Lung (tissue), 12 donors: ENCODE data around the gene CD248. TPM values are rescaled to one million over a fixed set of nuclear protein-coding genes. Genes with fewer than 3 reads are reported as not detected.

Experiments
- ATAC-seq: fragments of 200-7000 bp; cut with Tn5 transposase; one replicate; pipeline ENCODE4 v1.9.1; 2020; ENCODE audit warnings: moderate number of reproducible peaks; ENCODE audit not compliant: insufficient read depth, low FRiP score
- DNase-seq, 3 donors: peaks; one replicate each; pipeline ENCODE4 v3.0.0-alpha.2; 2013 to 2017
- H3K27ac ChIP-seq, 2 donors: one replicate each; pipeline ENCODE4 v1.5.1; 2013; ENCODE audit warnings: mild to moderate bottlenecking in 2 of 2, moderate library complexity in 2 of 2, control low read depth in 1 of 2, inconsistent platforms in 1 of 2, low read depth in 1 of 2, low read length in 1 of 2
- H3K27me3 ChIP-seq, 3 donors: one replicate each; pipeline ENCODE4 v1.5.1; 2013; ENCODE audit warnings: low read length in 2 of 3; ENCODE audit not compliant: control insufficient read depth in 3 of 3, insufficient read depth in 3 of 3
- H3K36me3 ChIP-seq, 4 donors: one replicate each; pipeline ENCODE4 v1.5.1; 2013; ENCODE audit warnings: low read length in 4 of 4, mild to moderate bottlenecking in 1 of 4, moderate library complexity in 1 of 4; ENCODE audit not compliant: control insufficient read depth in 4 of 4, insufficient read depth in 4 of 4
- H3K4me1 ChIP-seq, 5 donors: one replicate each; pipeline ENCODE4 v1.5.1; 2013; ENCODE audit warnings: low read length in 5 of 5, mild to moderate bottlenecking in 2 of 5, moderate library complexity in 1 of 5; ENCODE audit not compliant: control insufficient read depth in 5 of 5, insufficient read depth in 5 of 5
- H3K4me3 ChIP-seq: one replicate; pipeline ENCODE4 v1.5.1; 2013; ENCODE audit warnings: mild to moderate bottlenecking, control low read depth, moderate library complexity
- H3K9ac ChIP-seq, 2 donors: one replicate each; pipeline ENCODE4 v1.5.1; 2013; ENCODE audit warnings: low read length in 2 of 2, control low read depth in 1 of 2; ENCODE audit not compliant: insufficient read depth in 1 of 2
- H3K9me3 ChIP-seq, 4 donors: one replicate each; pipeline ENCODE4 v1.5.1; 2013; ENCODE audit warnings: low read length in 3 of 4, mild to moderate bottlenecking in 1 of 4, moderate library complexity in 1 of 4; ENCODE audit not compliant: control insufficient read depth in 4 of 4, insufficient read depth in 3 of 4
- WGBS, 2 donors: extraction: QIAGEN DNeasy Blood & Tissue Kit; methylation state at CpG; one replicate each; pipeline ENCODE4 v1.1.7; 2013; 5-methylcytosine and 5-hydroxymethylcytosine counted together
- polyA plus RNA-seq, 2 donors: library from polyadenylated mRNA; stranded (reverse); fragments of 200-250 nt; gene quantifications; one replicate each; pipeline ENCODE4 v1.2.1, GENCODE V29; 2013
- total RNA-seq, 2 donors: library from RNA; depleted of rRNA in 1 of 2; stranded (reverse); fragments of >200 nt in 1 of 2; gene quantifications; one replicate each; pipeline ENCODE4 v1.2.1, GENCODE V29; 2014 to 2021
- TF ChIP-seq, protein P1 (sequence below): IDR thresholded peaks from 2 replicates; pipeline ENCODE4 v1.5.1; 2012; ENCODE audit warnings: mild to moderate bottlenecking; ENCODE audit errors: control extremely low read depth, extremely low read depth
- donor health status: control.
- donor health status: control.
- donor health status: Bipolar disorder and iron deficiency.
- donor health status: healthy.
- donor health status: DM: yes; HTN: yes; CAD: no.

CD248 gene
- total and polyA plus RNA-seq, 4 donors: 9.2 to 53.5 (median 23.0) TPM

DNA sequence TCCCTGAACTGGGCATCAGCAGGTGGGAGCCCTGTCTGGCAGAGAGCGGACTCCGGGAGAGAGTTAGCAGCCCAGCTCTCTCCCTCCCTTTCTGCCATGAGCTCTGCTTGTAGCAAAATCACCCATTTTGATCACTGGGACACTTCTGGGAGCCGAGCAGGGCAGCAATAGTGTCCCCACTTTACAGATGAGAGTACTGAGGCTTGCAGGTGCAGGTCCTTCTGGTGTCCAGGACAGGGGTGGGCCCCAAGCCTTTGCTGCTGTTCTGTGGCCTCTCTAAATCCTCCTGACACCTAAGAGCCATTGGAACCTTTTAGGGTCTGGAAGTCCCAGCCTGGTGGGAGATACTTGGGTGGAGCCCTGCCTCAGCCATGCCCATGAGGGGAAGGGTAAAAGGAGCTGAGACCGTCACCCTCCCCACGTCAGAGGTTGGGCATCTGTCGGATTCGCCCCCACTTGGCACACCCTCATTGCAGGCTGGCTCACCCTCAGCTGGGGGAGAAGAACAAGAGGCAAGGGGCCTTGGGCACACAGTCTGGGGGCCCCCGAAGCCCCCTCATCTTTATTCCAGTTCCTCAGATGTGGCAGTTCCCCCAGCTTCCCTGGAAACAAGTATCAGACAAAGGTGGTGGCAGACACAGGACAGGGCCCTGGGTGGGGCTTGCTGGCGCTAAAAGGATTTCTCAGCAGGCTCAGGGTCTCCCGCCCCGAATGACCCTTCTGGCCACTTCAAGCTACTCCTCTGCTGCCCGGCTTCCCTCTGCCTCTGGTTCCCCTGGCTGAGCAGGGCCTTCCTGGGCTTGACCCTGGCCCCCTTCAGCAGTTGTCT lies 14.9 kb upstream of the CD248 start:
- ATAC-seq (no peak), DNase-seq (no peak)
- H3K36me3 ChIP-seq: peaks cover 0 to 20% (median 0%) of the 10 kb centered on the region in 4 donors
- 90 to 91% methylated on average over 12 of the region's 12 CpGs for WGBS, 2 donors
- peaks cover 1 to 42% (median 24%) of the 10 kb centered on the region in 5 donors for H3K4me1 ChIP-seq
- no peak overlapping the region for H3K4me3 ChIP-seq
- peaks cover 0 to 1% (median 0%) of the 10 kb centered on the region in 4 donors for H3K9me3 ChIP-seq
- H3K27me3 ChIP-seq: no peaks in the 10 kb centered on the region
- H3K27ac ChIP-seq: no peak overlapping the region
- TF ChIP-seq, protein P1, sequence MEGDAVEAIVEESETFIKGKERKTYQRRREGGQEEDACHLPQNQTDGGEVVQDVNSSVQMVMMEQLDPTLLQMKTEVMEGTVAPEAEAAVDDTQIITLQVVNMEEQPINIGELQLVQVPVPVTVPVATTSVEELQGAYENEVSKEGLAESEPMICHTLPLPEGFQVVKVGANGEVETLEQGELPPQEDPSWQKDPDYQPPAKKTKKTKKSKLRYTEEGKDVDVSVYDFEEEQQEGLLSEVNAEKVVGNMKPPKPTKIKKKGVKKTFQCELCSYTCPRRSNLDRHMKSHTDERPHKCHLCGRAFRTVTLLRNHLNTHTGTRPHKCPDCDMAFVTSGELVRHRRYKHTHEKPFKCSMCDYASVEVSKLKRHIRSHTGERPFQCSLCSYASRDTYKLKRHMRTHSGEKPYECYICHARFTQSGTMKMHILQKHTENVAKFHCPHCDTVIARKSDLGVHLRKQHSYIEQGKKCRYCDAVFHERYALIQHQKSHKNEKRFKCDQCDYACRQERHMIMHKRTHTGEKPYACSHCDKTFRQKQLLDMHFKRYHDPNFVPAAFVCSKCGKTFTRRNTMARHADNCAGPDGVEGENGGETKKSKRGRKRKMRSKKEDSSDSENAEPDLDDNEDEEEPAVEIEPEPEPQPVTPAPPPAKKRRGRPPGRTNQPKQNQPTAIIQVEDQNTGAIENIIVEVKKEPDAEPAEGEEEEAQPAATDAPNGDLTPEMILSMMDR: no peak
- no peak overlapping the region for H3K9ac ChIP-seq

DNA sequence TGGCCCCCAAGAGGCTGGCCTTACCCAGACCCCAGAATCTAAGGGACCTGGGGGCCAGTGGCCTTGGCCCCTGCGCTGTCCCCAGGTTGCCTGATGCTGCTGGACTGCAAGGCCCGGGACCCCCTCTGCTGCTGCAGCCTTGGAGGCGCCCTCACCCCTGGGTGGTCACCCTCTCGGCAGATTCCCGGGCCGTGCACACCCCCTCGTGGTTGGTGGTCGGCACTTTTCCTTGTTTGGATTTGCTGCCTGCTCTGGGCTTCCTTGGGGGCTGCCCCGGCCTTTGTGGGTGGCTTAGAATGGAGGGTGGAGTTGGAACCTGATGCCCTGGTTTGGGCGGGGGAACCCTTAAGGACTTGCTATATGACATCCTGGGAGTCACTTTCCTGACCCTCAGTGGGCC lies 14.1 kb upstream of the CD248 start:
- TF ChIP-seq, protein P1: no peak
- H3K27ac ChIP-seq: no peak overlapping the region
- H3K9me3 ChIP-seq: peaks cover 0 to 1% (median 0%) of the 10 kb centered on the region in 4 donors
- no peak overlapping the region for H3K9ac ChIP-seq
- ATAC-seq (no peak), DNase-seq (peak in 2 of 3 donors; percentile 34 to 48)
- 66 to 77% methylated on average over 10 of the region's 10 CpGs for WGBS, 2 donors
- peaks cover 2 to 42% (median 19%) of the 10 kb centered on the region in 5 donors for H3K4me1 ChIP-seq
- H3K4me3 ChIP-seq: no peak overlapping the region
- peaks cover 0 to 20% (median 0%) of the 10 kb centered on the region in 4 donors for H3K36me3 ChIP-seq
- no peaks in the 10 kb centered on the region for H3K27me3 ChIP-seq

DNA sequence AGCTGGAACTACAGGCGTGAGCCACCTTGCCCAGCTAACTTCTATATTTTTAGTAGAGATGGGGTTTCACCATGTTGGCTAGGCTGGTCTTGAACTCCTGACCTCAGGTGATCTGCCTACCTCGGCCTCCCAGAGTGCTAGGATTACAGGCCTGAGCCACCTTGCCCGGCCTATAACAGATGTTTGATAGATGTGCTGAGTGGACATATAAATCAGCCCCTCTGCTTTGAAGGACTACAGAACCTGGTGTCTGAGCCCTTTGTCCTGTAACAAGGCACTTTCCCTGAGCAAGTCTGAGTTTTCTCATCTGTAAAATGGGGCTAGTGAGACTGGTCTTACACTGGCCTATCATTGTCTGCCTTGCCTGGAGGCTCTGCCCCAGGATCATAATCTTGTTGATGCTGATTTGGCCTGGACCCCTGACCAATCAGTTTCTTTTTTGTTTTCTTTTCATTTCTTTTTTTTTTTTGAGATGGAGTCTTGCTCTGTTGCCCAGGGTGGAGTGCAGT lies 12.4 kb upstream of the CD248 start:
- 92 to 98% methylated on average over 3 of the region's 3 CpGs for WGBS, 2 donors
- H3K9ac ChIP-seq: no peak overlapping the region
- H3K4me3 ChIP-seq: no peak overlapping the region
- no peak for DNase-seq
- H3K27ac ChIP-seq: no peak overlapping the region
- ATAC-seq: no peak
- peaks cover 2 to 47% (median 19%) of the 10 kb centered on the region in 5 donors for H3K4me1 ChIP-seq
- H3K9me3 ChIP-seq: peaks cover 0 to 1% (median 0%) of the 10 kb centered on the region in 4 donors
- no peaks in the 10 kb centered on the region for H3K27me3 ChIP-seq
- TF ChIP-seq, protein P1: no peak
- peaks cover 0 to 20% (median 0%) of the 10 kb centered on the region in 4 donors for H3K36me3 ChIP-seq
